Inferior parietal cortex (tissue), 1 donor: ENCODE data around the gene UQCRC2.
"Not testable (repeated sequence)": the region's sequence is repeated elsewhere in the genome, so short reads cannot be mapped to it uniquely, and the experiment has no call there.

ENCODE experiments used
- DNase-seq: peaks from one replicate; pipeline ENCODE4 v3.0.0-alpha.2; 2016; ENCODE audit errors: extremely low spot score

The UQCRC2 gene

GRCh38 chr16:21982108-21982507 lies 28.9 kb downstream of the UQCRC2 start:
- DNase-seq = no peak

- DNase-seq = no peak
Observed at GRCh38 chr16:21984062-21984461, 30.9 kb downstream of the UQCRC2 start.

GRCh38 chr16:21985524-21985923 lies 32.4 kb downstream of the UQCRC2 start:
- no peak for DNase-seq

- DNase-seq = no peak
Observed at GRCh38 chr16:21986692-21987246, 33.6 kb downstream of the UQCRC2 start.

- no peak for DNase-seq
Observed at GRCh38 chr16:21987498-21987897, 34.3 kb downstream of the UQCRC2 start.

GRCh38 chr16:21989133-21989532 lies 36.0 kb downstream of the UQCRC2 start:
- DNase-seq = no peak

GRCh38 chr16:21989751-21990150 lies 36.6 kb downstream of the UQCRC2 start:
- no peak for DNase-seq

GRCh38 chr16:21990381-21990944 lies 37.3 kb downstream of the UQCRC2 start:
- DNase-seq = no peak

- DNase-seq = no peak
Observed at GRCh38 chr16:21991621-21992020, 38.5 kb downstream of the UQCRC2 start.

- DNase-seq = no peak
Observed at GRCh38 chr16:21994856-21995465, 41.8 kb downstream of the UQCRC2 start.

- no peak for DNase-seq
Observed at GRCh38 chr16:21996923-21997696, 43.9 kb downstream of the UQCRC2 start.

GRCh38 chr16:21997697-21998480 lies 44.7 kb downstream of the UQCRC2 start:
- DNase-seq = no peak

- DNase-seq = no peak
Observed at GRCh38 chr16:22001591-22001990, 48.4 kb downstream of the UQCRC2 start.

GRCh38 chr16:22002047-22002446 lies 48.9 kb downstream of the UQCRC2 start:
- not testable (repeated sequence) for DNase-seq

GRCh38 chr16:22003195-22003594 lies 50.0 kb downstream of the UQCRC2 start:
- DNase-seq = no peak

GRCh38 chr16:22004341-22004740 lies 51.2 kb downstream of the UQCRC2 start:
- no peak for DNase-seq

GRCh38 chr16:22005746-22006145 lies 52.6 kb downstream of the UQCRC2 start:
- DNase-seq = no peak

GRCh38 chr16:22006636-22007035 lies 53.5 kb downstream of the UQCRC2 start:
- DNase-seq = no peak

- DNase-seq = no peak
Observed at GRCh38 chr16:22007159-22007508, 54.0 kb downstream of the UQCRC2 start.

GRCh38 chr16:22007509-22008214 lies 54.5 kb downstream of the UQCRC2 start, which contains the start of gene MOSMO:
Gene MOSMO, plus strand, starts transcription at chr16:22008111. Its CDS starts 191 bp downstream, at chr16:22008302.
- peak; percentile 51 for DNase-seq
